Kidney glomerular epithelial cell (primary cell): ENCODE measurements around the gene EMILIN3.

Experiments
- DNase-seq: peaks from one replicate; lab custom pipeline; 2025; lab: John Stamatoyannopoulos, UW

The EMILIN3 gene

GRCh38 chr20:41366546-41367392 lies at the start of gene EMILIN3:
TSS of gene EMILIN3 (minus strand) at chr20:41366818. CDS start at chr20:41366634, 184 bp downstream.
- DNase-seq = no peak

GRCh38 chr20:41415191-41415590 lies 48.6 kb upstream of the EMILIN3 start:
- no peak for DNase-seq

- DNase-seq = no peak
Measured at GRCh38 chr20:41413169-41413568, 46.6 kb upstream of the EMILIN3 start.

GRCh38 chr20:41412324-41413120 lies 45.9 kb upstream of the EMILIN3 start:
- no peak for DNase-seq

GRCh38 chr20:41411391-41411847 lies 44.8 kb upstream of the EMILIN3 start:
- no peak for DNase-seq

GRCh38 chr20:41408986-41409385 lies 42.4 kb upstream of the EMILIN3 start:
- no peak for DNase-seq

GRCh38 chr20:41408156-41408794 lies 41.7 kb upstream of the EMILIN3 start:
- DNase-seq = no peak

- no peak for DNase-seq
Measured at GRCh38 chr20:41407607-41408006, 41.0 kb upstream of the EMILIN3 start.

- no peak for DNase-seq
Measured at GRCh38 chr20:41406896-41407444, 40.4 kb upstream of the EMILIN3 start.

- DNase-seq = no peak
Measured at GRCh38 chr20:41406353-41406752, 39.7 kb upstream of the EMILIN3 start.

GRCh38 chr20:41405436-41405835 lies 38.8 kb upstream of the EMILIN3 start:
- no peak for DNase-seq

- DNase-seq = no peak
Measured at GRCh38 chr20:41403604-41404003, 37.0 kb upstream of the EMILIN3 start.

- no peak for DNase-seq
Measured at GRCh38 chr20:41398408-41398807, 31.8 kb upstream of the EMILIN3 start.

GRCh38 chr20:41395667-41396664 lies 29.3 kb upstream of the EMILIN3 start:
- no peak for DNase-seq

GRCh38 chr20:41394931-41395666 lies 28.5 kb upstream of the EMILIN3 start:
- no peak for DNase-seq

- DNase-seq = no peak
Measured at GRCh38 chr20:41394081-41394480, 27.5 kb upstream of the EMILIN3 start.

GRCh38 chr20:41393705-41394066 lies 27.1 kb upstream of the EMILIN3 start:
- DNase-seq = no peak

GRCh38 chr20:41392871-41393704 lies 26.5 kb upstream of the EMILIN3 start:
- no peak for DNase-seq

- no peak for DNase-seq
Measured at GRCh38 chr20:41392295-41392694, 25.7 kb upstream of the EMILIN3 start.
